Suprapubic skin (tissue), 4 donors: ENCODE data around the gene DPM3.

Experiments
- CTCF ChIP-seq, 2 donors: fragments of 200-600 bp in 1 of 2; fragments of 450-650 bp in 1 of 2; sonication (generic) in 1 of 2; IDR thresholded peaks; one replicate each; pipeline ENCODE4 v1.5.1; 2016 to 2019; ENCODE audit warnings: antibody characterized with exemption in 2 of 2, mild to moderate bottlenecking in 1 of 2, moderate library complexity in 1 of 2
- EP300 ChIP-seq: sonication (generic); formaldehyde crosslinking; IDR thresholded peaks from one replicate; pipeline ENCODE4 v1.6.1; 2017; ENCODE audit warnings: antibody characterized with exemption
- POLR2A ChIP-seq, 2 donors: fragments of 450-650 bp; IDR thresholded peaks; one replicate each; pipeline ENCODE4 v1.6.1; 2017; ENCODE audit warnings: antibody characterized with exemption in 2 of 2, mild to moderate bottlenecking in 2 of 2, moderate library complexity in 2 of 2
- POLR2AphosphoS5 ChIP-seq, 3 donors: sonication (generic); formaldehyde crosslinking; IDR thresholded peaks; one replicate each; pipeline ENCODE4 v1.6.1; 2017; ENCODE audit warnings: antibody characterized with exemption in 3 of 3

DNA sequence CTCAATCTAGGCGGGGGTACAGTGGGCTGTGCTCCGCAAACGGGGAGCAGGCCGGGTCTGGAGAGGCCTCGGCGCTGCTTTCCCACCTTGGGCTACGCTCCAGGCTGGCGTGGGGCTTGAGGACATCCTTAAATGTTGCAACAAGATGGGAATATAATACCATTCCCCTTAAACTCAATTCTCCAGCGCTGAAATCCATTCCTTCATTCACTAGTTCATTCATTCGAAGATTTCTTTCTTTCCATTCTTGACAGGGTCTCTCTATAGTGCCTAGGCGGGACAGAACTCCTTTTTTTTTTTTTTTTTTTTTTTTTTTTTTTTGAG is 261 bp upstream of the DPM3 start:
- TF ChIP-seq EP300 (no peak), POLR2A (IDR thresholded peaks at IDR 0.05) (no peak), CTCF (IDR thresholded peaks at IDR 0.05) (no peak), POLR2AphosphoS5 (IDR thresholded peaks at IDR 0.05) (no peak)
